GM12875 (cell line): ENCODE results near the gene MIPOL1.

ENCODE experiments used
- H3K4me3 ChIP-seq: one replicate; pipeline ENCODE4 v1.5.1; 2011; ENCODE audit warnings: low read depth, low read length, control low read depth
- CTCF ChIP-seq: IDR thresholded peaks from 2 replicates; pipeline ENCODE4 v1.5.1; 2011; ENCODE audit warnings: low read depth, mild to moderate bottlenecking, control low read depth, inconsistent platforms, low read length, moderate library complexity, borderline replicate concordance; ENCODE audit not compliant: insufficient read depth

The MIPOL1 gene

DNA sequence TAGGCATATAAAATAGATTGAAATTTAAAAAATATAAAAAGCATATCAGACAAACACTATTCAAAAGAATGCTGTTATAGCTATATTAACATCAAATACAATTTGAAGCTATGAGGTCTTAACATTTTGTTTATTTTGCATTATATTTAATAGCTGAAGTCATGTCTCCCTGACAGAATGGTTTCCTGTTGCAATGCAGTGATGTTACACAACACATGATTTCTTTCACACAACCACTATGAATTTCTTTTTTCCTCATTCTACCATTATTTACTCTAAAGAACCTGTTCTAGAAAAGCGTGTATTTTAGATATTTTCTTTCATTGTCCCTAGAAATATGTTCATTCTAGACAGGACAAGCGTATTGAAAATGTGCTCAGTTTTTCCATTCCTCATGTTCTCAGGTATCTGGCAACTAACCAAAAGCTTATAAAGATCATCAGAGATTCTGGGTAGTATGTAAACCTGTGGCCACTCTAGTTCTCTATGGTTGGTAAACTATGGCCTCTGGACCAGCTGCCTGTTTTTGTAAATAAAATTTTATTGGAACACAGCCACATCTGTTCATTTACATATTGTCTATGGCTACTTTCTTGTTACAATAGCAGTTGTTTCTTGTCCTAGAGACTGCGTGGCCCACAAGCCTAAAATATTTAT lies 213.5 kb downstream of the MIPOL1 start:
- TF ChIP-seq CTCF: no peak

DNA sequence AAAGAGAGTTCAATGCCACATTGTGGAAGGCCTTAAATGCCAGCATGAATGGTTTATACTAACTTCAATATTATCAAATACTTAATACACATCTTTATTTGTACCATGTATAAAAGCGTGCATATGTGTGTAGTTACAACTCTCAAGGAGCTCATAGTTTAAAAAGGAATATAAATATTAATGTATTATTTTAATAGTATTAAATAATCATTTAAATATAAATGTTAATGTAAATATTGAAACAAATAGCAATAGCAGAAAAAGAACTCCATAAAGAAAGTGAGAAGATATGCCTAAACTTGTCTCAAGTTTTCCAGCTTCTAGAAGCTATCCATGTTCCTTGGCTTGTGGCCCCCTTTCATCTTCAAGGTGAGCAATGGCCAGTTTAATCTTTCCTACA lies 215.3 kb downstream of the MIPOL1 start:
- no peak overlapping the region for H3K4me3 ChIP-seq
- TF ChIP-seq CTCF: no peak

More for the DNA sequence above, 213.5 kb downstream of the MIPOL1 start:
- H3K4me3 ChIP-seq: no peak overlapping the region

DNA sequence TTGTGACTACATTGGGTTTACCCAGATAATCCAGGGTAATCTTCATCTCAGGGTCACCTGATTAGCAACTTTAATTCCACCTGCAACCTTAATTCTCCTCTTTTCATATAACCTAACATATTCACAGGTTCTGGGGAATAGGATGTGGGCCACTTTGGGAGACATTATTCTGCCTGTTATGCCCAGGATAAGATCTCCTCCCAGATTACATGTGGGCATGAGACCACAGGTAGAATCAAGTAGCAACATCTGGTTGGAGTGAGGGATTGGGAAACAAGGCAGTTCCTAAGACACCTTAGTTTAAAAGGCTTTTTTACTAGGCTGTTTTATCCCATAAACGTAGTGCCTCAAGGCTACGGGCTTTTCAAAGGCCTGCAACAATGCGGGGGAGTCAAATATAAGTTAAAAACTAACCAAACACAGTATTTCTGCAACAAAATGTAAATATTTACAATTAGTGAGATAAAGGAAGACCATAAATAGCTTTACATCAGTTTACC lies 215.8 kb downstream of the MIPOL1 start:
- H3K4me3 ChIP-seq: no peak overlapping the region
- TF ChIP-seq CTCF: no peak

GRCh38 chr14:37416264-37416663 lies 218.5 kb downstream of the MIPOL1 start:
- no peak overlapping the region for H3K4me3 ChIP-seq
- no peak for TF ChIP-seq CTCF

- H3K4me3 ChIP-seq: no peak overlapping the region
- TF ChIP-seq CTCF: no peak
These were observed 219.4 kb downstream of the MIPOL1 start for GRCh38 chr14:37417151-37417550.

DNA sequence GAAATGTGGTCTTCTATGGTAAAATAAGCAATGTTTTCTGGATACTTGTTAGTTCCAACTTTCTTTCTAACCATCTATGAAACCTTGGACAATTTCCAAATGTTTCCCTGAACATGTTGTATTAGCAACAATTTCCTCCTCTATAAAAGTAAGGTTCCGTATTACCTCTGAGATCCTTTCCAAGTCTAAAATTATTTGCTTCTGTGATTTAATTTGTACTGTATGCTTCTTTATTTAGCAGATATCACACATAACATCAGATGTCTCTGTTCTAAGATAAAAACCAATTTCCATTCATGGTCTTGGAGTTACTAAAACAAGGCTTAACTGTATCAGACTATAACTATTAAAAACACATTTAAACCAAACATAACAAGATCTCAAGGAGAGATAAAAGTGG lies 220.1 kb downstream of the MIPOL1 start:
- no peak overlapping the region for H3K4me3 ChIP-seq
- no peak for TF ChIP-seq CTCF

- no peak for TF ChIP-seq CTCF
- no peak overlapping the region for H3K4me3 ChIP-seq
These were observed 222.9 kb downstream of the MIPOL1 start for GRCh38 chr14:37420622-37421021.
